ENCODE data around the gene C11orf21.
"Not testable (repeated sequence)": the region's sequence is repeated elsewhere in the genome, so short reads cannot be mapped to it uniquely, and the experiment has no call there.

The C11orf21 gene

DNA sequence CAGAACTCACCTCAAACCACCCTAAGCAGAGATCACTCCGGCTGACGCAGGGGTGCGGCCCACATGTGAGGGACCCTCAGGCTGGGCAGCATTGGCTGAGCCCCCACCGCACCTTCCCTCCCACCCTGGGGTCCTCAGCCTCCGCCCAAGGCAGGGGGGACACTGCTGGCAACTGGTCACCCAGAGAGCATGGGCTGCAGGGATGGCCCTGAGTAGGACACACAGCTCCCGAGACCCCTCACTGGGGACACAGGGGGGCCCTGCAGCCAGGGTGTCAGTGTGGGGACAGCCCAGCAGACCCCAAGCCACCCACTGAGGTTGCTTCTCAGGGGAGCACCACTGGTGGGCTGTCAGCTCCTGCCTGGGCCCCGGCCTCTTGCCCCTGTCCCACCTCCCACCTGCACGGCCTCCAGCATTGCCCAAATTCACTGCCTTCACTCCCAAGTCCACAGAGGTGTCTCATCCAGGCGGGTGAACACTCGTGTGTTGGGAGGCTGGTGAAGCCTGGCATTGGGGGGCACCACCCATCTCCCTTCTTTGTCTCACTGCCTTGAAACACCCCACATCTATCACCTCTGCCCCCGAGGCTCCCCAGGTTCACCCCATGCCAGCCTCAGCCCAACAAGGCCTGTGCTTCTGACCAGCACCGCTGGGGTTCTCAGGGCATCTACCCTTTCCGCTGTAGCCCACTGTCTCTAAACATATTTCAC, 4.7 kb downstream of the C11orf21 start:
- no peak for DNase-seq (ENCODE audit: low spot score)

DNA sequence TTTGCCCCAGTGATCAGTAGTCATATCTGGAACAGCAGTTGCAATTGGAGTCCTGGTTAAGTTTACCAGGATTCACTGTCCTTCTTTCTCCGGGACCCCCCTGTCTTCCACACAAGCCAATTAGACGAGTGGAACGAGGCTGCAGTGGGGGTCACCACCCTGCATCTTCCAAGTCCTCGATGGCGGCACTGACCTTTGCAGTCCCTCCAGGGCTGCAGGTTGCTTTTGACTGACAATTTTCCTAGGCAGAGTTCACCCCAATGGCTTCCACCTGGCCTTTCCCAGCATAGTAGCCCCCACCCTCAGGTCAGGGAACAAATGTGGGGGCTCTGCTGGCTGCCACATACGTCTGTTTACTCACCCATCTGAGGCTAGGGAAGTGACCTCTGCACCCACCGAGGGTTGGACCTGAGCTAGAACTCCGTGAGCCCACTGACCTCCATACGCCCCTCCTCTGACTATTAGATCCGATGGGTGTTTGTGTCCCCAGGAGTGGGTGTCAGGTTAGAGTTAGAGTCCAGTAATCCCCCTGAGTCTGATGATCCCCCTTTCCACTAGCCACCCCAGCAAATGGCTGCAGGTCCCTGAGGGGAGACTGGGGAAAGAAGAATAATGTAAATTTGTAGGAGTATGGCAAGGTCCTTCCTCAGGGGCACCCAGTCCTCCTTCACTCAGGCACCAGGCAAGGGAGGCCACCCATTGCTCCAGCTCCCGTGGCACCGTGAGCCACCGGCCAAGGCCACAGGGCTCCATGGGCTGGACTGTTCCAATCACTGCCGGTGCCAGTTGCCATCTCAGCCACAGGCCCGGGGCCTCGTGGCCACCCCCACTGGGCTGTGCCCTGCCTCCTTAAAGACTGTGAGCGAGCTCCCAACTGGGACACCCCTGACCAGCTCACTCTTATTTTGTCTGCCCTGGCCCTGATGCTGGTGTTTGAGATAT, 5.5 kb downstream of the C11orf21 start:
- DNase-seq (ENCODE audit: low spot score): no peak

DNA sequence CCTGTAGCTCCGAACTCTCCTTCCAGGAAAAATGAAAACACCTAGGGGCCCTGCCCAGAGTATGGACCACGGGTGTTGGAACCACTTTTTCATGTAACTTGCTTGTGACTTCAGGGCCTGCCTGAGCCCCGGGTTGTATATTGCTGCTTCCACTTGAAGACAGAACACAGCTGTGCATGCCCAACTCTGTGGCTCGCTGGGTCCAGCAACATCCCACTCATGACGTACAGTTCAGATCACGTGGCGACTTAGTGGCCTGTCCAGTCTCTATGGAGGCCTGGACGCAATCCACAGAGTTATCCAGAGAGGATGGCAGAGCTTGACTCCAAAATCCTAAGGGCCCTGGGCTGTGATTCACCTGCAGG, 6.8 kb downstream of the C11orf21 start:
- no peak for DNase-seq (ENCODE audit: low spot score)

GRCh38 chr11:2293984-2294925, 7.5 kb downstream of the C11orf21 start:
- DNase-seq (ENCODE audit: low spot score): no peak

- DNase-seq (ENCODE audit: low spot score): no peak
These were observed 8.2 kb downstream of the C11orf21 start for GRCh38 chr11:2293531-2293971.

- no peak for DNase-seq (ENCODE audit: low spot score)
These were observed 11.3 kb downstream of the C11orf21 start for GRCh38 chr11:2290351-2290841.

GRCh38 chr11:2289859-2290258, 11.9 kb downstream of the C11orf21 start:
- no peak for DNase-seq (ENCODE audit: low spot score)

DNA sequence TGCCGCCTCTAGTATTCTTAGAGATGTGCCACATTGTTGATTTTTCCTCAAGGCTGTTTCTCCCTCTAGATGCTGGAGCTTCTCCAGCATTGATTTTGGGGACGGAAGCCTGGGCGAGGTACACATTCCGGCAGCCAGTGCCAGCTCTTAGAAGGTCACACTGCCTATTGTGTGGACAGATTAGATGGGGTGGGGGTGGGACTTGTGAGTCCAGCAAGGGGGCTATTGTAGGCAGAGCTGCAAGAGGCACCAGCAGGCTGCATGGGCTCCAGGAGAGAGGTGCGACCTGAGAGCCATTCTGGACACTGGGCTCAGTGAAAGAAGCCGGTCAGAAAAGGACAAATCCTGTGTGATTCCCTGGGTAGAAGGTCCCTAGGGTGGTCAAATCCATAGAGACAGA, 12.4 kb downstream of the C11orf21 start:
- DNase-seq (ENCODE audit: low spot score): no peak

GRCh38 chr11:2287091-2287490, 14.6 kb downstream of the C11orf21 start:
- no peak for DNase-seq (ENCODE audit: low spot score)

DNA sequence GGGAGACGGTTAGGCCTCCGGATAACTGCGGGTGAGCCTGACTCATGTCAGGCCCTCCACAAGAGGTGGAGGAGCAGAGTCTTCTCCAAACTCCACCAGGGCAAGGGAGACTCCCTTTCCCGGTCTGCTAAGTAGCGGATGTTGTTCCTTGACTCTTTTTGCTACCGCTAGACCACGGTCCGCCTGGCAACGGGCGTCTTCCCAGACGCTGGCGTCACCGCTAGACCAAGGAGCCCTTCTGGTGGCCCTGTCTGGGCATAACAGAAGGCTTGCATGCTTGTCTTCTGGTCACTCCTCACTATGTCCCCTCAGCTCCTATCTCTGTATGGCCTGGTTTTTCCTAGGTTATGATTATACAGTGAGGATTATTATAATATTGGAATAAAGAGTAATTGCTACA, 15.4 kb downstream of the C11orf21 start:
- DNase-seq (ENCODE audit: low spot score): not testable (repeated sequence)

- DNase-seq (ENCODE audit: low spot score): no peak
These were observed 21.5 kb downstream of the C11orf21 start for GRCh38 chr11:2280208-2280607.

- DNase-seq (ENCODE audit: low spot score): no peak
These were observed 23.7 kb downstream of the C11orf21 start for GRCh38 chr11:2277933-2278523.

- DNase-seq (ENCODE audit: low spot score): no peak
These were observed 24.7 kb downstream of the C11orf21 start for GRCh38 chr11:2277008-2277346.

DNA sequence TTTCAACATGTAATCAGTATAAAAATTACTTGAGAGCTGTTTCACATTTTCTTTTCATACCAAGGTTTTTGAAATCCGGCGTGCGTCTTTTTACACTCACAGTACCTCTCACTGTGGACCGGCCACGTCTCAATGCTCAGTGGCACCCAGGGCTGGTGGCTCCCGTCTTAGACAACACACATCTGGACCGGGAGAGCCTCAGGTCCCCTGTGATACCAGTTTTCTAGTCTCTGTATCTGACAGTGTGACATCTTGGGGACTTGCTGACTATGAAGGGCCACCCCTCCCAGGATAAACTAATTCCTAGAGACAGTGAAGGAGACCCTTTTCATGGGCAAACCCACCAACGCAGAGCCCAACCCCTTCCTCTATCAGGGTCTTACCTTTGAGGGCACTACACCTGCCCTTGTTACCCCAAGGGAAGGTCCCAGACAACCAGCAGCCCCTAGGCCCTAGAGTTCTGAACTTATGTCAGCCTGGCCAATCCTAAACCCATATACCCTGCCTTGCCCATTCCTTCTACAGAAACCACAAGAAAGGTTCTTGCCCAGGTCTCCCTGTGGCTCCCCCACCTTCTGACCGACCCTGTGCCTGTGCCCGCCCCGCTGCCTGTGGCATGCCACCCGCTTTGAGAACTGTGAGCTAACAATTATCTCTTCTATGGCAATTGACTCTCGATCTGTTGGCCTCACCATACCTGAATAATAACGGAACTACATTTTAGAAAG, 25.3 kb downstream of the C11orf21 start:
- DNase-seq (ENCODE audit: low spot score): no peak

- no peak for DNase-seq (ENCODE audit: low spot score)
These were observed 26.1 kb downstream of the C11orf21 start for GRCh38 chr11:2275334-2276279.

GRCh38 chr11:2273771-2274170, 27.9 kb downstream of the C11orf21 start:
- DNase-seq (ENCODE audit: low spot score): no peak

DNA sequence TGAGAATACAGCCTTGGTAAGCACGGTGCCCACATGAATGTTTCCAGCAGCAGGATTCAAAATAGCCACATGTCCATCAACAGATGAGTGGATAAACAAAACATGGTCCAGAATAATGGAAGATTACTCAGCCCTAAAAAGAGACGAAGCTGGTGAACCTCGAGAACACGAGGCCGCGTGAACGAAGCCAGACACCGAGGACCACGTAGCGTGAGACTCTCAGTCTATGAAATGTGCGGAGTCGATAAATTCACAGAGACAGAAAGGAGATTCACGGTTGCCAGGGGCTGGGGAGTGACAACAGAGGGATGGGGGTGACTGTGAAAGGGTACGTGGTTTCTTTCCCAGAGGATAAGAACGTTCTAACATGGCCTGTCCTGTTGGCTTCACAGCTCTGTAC, 28.4 kb downstream of the C11orf21 start:
- no peak for DNase-seq (ENCODE audit: low spot score)

GRCh38 chr11:2272946-2273280, 28.8 kb downstream of the C11orf21 start:
- no peak for DNase-seq (ENCODE audit: low spot score)

GRCh38 chr11:2272228-2272945, 29.3 kb downstream of the C11orf21 start:
- DNase-seq (ENCODE audit: low spot score): no peak
